MM.1S (cell line): ENCODE measurements around the gene PLSCR4.

Experiments used
- DNase-seq: peaks from one replicate; pipeline ENCODE4 v3.0.0-alpha.2; 2015
- H2AFZ ChIP-seq: fragments of 300-600 bp; sonication (generic); 2 replicates; pipeline ENCODE4 v1.6.0; 2016; ENCODE audit warnings: antibody characterized with exemption, low read length
- H3F3A ChIP-seq: fragments of 300-600 bp; sonication (generic); 2 replicates; pipeline ENCODE4 v1.6.1; 2016; ENCODE audit warnings: mild to moderate bottlenecking, antibody characterized with exemption, low read length, moderate library complexity, mixed read lengths; ENCODE audit not compliant: insufficient read depth
- H3K27ac ChIP-seq: fragments of 300-600 bp; sonication (generic); 2 replicates; pipeline ENCODE4 v1.5.1; 2016; ENCODE audit warnings: mild to moderate bottlenecking, low read length
- H3K27me3 ChIP-seq: fragments of 300-600 bp; sonication (generic); replicated peaks from 2 replicates; pipeline ENCODE4 v1.6.0; 2016; ENCODE audit warnings: low read length; ENCODE audit not compliant: insufficient read depth
- H3K36me3 ChIP-seq: fragments of 300-600 bp; sonication (generic); replicated peaks from 2 replicates; pipeline ENCODE4 v1.6.1; 2016; ENCODE audit warnings: mild to moderate bottlenecking, low read length, mixed read lengths; ENCODE audit not compliant: insufficient read depth
- H3K4me1 ChIP-seq: fragments of 300-600 bp; sonication (generic); 2 replicates; pipeline ENCODE4 v1.6.1; 2016; ENCODE audit warnings: low read length, mixed read lengths
- H3K4me2 ChIP-seq: fragments of 300-600 bp; sonication (generic); 2 replicates; pipeline ENCODE4 v1.6.0; 2016; ENCODE audit warnings: low read depth, low read length
- H3K4me3 ChIP-seq: fragments of 300-600 bp; sonication (generic); 2 replicates; pipeline ENCODE4 v1.5.1; 2016; ENCODE audit warnings: low read length, mixed read lengths
- H3K79me2 ChIP-seq: fragments of 300-600 bp; sonication (generic); 2 replicates; pipeline ENCODE4 v1.6.1; 2016; ENCODE audit warnings: mixed run types, low read length, mixed read lengths
- H3K9ac ChIP-seq: fragments of 300-600 bp; sonication (generic); 2 replicates; pipeline ENCODE4 v1.6.1; 2016; ENCODE audit warnings: low read length, mixed read lengths
- H3K9me2 ChIP-seq: fragments of 300-600 bp; sonication (generic); replicated peaks from 2 replicates; pipeline ENCODE4 v1.6.1; 2016; ENCODE audit warnings: mild to moderate bottlenecking, low read length, mixed read lengths; ENCODE audit not compliant: insufficient read depth
- H3K9me3 ChIP-seq: fragments of 300-600 bp; sonication (generic); replicated peaks from 2 replicates; pipeline ENCODE4 v1.6.1; 2016; ENCODE audit warnings: mild to moderate bottlenecking, low read length, mixed read lengths; ENCODE audit not compliant: insufficient read depth
- H4K20me1 ChIP-seq: fragments of 300-600 bp; sonication (generic); 2 replicates; pipeline ENCODE4 v1.6.1; 2016; ENCODE audit warnings: mild to moderate bottlenecking, low read length, moderate library complexity, mixed read lengths; ENCODE audit not compliant: insufficient read depth
- EZH2 ChIP-seq: fragments of 300-600 bp; sonication (generic); optimal IDR thresholded peaks from 2 replicates; pipeline ENCODE3; 2017; ENCODE audit warnings: low read depth, mild to moderate bottlenecking, antibody characterized with exemption, low read length, mixed read lengths
- EZH2phosphoT487 ChIP-seq: fragments of 300-600 bp; sonication (generic); IDR thresholded peaks from 2 replicates; pipeline ENCODE4 v1.6.1; 2018; ENCODE audit warnings: antibody characterized with exemption, low read length
- TF ChIP-seq, protein P1 (sequence below): fragments of 300-600 bp; sonication (generic); IDR thresholded peaks from 2 replicates; pipeline ENCODE4 v1.5.1; 2016; ENCODE audit warnings: antibody characterized with exemption, low read length, mixed read lengths

The PLSCR4 gene

DNA sequence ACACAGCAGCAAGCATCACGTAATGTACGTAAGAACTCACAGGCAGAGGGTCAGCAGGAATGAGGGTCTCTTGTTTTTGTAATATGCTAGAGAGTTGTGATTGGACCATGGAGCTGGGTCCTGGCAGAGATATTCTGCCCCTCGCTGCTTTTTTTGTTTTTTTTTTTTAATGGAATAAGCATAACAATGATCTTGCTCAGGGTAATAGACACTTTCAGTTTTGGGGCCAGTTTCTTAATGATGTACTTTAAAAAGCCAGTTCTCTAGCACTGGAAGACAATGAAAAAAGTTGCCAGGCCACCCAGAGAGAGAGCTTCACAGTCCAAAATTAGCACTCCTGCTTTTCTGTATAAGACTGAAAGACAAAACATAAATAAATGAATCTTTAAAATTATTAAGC lies 29.0 kb upstream of the PLSCR4 start:
- TF ChIP-seq EZH2 = no peak
- TF ChIP-seq EZH2phosphoT487 = no peak
- TF ChIP-seq, protein P1, sequence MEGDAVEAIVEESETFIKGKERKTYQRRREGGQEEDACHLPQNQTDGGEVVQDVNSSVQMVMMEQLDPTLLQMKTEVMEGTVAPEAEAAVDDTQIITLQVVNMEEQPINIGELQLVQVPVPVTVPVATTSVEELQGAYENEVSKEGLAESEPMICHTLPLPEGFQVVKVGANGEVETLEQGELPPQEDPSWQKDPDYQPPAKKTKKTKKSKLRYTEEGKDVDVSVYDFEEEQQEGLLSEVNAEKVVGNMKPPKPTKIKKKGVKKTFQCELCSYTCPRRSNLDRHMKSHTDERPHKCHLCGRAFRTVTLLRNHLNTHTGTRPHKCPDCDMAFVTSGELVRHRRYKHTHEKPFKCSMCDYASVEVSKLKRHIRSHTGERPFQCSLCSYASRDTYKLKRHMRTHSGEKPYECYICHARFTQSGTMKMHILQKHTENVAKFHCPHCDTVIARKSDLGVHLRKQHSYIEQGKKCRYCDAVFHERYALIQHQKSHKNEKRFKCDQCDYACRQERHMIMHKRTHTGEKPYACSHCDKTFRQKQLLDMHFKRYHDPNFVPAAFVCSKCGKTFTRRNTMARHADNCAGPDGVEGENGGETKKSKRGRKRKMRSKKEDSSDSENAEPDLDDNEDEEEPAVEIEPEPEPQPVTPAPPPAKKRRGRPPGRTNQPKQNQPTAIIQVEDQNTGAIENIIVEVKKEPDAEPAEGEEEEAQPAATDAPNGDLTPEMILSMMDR = no peak
- H3K4me3 ChIP-seq = no peak overlapping the region
- H4K20me1 ChIP-seq = no peaks in the 10 kb centered on the region
- H3K9me2 ChIP-seq = no peaks in the 10 kb centered on the region
- no peaks in the 10 kb centered on the region for H3K27me3 ChIP-seq
- no peaks in the 10 kb centered on the region for H3K36me3 ChIP-seq
- H3K27ac ChIP-seq = no peak overlapping the region
- DNase-seq = no peak
- H3K79me2 ChIP-seq = no peaks in the 10 kb centered on the region
- no peaks in the 10 kb centered on the region for H3K9me3 ChIP-seq
- H3F3A ChIP-seq = no peaks in the 10 kb centered on the region
- no peak overlapping the region for H2AFZ ChIP-seq
- no peak overlapping the region for H3K4me2 ChIP-seq
- H3K4me1 ChIP-seq = no peaks in the 10 kb centered on the region
- H3K9ac ChIP-seq = no peak overlapping the region

DNA sequence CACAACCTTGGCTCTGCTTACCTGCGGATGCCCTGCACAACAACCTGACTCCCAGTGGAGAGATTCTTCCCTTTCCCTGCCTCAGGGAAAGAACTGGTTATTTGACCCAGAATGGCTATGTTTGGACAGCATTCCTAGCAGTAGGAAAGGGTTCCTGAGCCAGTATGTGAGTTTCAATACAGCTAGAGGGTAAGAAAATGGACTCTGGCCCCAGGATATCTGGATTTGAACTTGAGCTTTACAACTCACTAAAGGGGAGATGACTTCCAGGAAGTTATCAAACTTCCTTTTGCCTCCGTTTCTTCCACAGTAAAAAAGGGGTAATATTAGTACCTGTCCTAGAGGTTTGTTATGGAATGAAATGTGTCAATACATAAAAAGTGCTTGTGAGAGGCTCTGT lies 28.1 kb upstream of the PLSCR4 start:
- no peak overlapping the region for H3K27ac ChIP-seq
- H3F3A ChIP-seq = no peaks in the 10 kb centered on the region
- no peak for DNase-seq
- no peak overlapping the region for H2AFZ ChIP-seq
- no peaks in the 10 kb centered on the region for H3K9me2 ChIP-seq
- no peak overlapping the region for H3K4me2 ChIP-seq
- no peak overlapping the region for H3K9ac ChIP-seq
- H3K27me3 ChIP-seq = no peaks in the 10 kb centered on the region
- TF ChIP-seq, protein P1 = no peak
- TF ChIP-seq EZH2phosphoT487 (no peak), EZH2 (no peak)
- H4K20me1 ChIP-seq = no peaks in the 10 kb centered on the region
- no peaks in the 10 kb centered on the region for H3K79me2 ChIP-seq
- H3K4me1 ChIP-seq = no peaks in the 10 kb centered on the region
- H3K36me3 ChIP-seq = no peaks in the 10 kb centered on the region
- no peaks in the 10 kb centered on the region for H3K9me3 ChIP-seq
- no peak overlapping the region for H3K4me3 ChIP-seq

DNA sequence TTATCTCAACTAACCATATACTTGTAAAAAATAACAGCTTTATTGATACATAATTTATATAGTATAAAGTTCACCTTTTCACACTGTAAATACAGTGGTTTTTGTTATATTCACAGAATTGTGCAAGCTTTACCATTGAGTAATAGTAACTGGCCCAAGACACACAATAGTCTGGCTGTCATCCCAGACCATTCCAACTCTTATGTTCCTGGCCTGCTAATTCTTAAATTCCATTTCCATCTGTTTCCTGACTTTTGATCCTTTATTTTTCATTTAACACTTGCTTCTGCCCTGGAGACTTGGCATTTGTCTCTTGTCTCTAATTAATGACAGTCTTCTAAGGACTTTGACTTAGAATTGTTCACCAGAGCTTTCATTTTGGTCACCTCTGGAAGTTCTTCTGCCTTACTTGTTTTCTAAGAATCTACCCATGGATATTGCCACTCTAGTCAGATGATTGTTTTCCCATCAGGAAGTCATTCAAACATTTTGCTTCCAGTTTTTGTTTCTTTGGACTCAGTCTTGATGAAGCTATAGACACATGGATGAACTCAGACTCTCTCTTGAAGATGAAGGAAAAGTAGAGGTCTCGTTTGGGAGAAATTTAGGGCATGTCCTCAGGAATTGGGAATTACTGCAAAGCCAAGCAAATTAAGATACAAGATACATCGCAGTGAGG lies 27.2 kb upstream of the PLSCR4 start:
- H4K20me1 ChIP-seq = no peaks in the 10 kb centered on the region
- no peaks in the 10 kb centered on the region for H3F3A ChIP-seq
- H3K36me3 ChIP-seq = no peaks in the 10 kb centered on the region
- H2AFZ ChIP-seq = no peak overlapping the region
- no peaks in the 10 kb centered on the region for H3K9me3 ChIP-seq
- H3K27ac ChIP-seq = no peak overlapping the region
- TF ChIP-seq, protein P1 = no peak
- TF ChIP-seq EZH2phosphoT487 (no peak), EZH2 (no peak)
- H3K79me2 ChIP-seq = no peaks in the 10 kb centered on the region
- H3K9me2 ChIP-seq = no peaks in the 10 kb centered on the region
- DNase-seq = no peak
- no peak overlapping the region for H3K9ac ChIP-seq
- H3K4me1 ChIP-seq = no peaks in the 10 kb centered on the region
- H3K4me3 ChIP-seq = no peak overlapping the region
- H3K27me3 ChIP-seq = no peaks in the 10 kb centered on the region
- no peak overlapping the region for H3K4me2 ChIP-seq
